NOMO-1 treated with DMSO at 0.1 percent for 48 hours (cell line): ENCODE results near the gene MPP3.
A peak's percentile ranks its signal among the peaks of the same experiment; 100 is the strongest.

Source experiments
- DNase-seq: peaks from one replicate; lab custom pipeline; 2025; ENCODE audit not compliant: unreplicated experiment; lab: John Stamatoyannopoulos, UW

The MPP3 gene

GRCh38 chr17:43774304-43775250 lies 58.4 kb downstream of the MPP3 start:
- DNase-seq = no peak

- DNase-seq = peak; percentile 97
These were observed 59.9 kb downstream of the MPP3 start for GRCh38 chr17:43772877-43773648.

GRCh38 chr17:43771463-43771862 lies 61.5 kb downstream of the MPP3 start:
- no peak for DNase-seq

- no peak for DNase-seq
These were observed 62.0 kb downstream of the MPP3 start for GRCh38 chr17:43770957-43771356.

GRCh38 chr17:43769859-43770258 lies 63.1 kb downstream of the MPP3 start:
- DNase-seq = no peak

- DNase-seq = no peak
These were observed 63.5 kb downstream of the MPP3 start for GRCh38 chr17:43769426-43769825.

GRCh38 chr17:43768943-43769342 lies 64.0 kb downstream of the MPP3 start:
- DNase-seq = no peak

GRCh38 chr17:43768382-43768781 lies 64.6 kb downstream of the MPP3 start:
- peak; percentile 97 for DNase-seq

- no peak for DNase-seq
These were observed 65.3 kb downstream of the MPP3 start for GRCh38 chr17:43767713-43768059.

- DNase-seq = peak; percentile 13
These were observed 65.8 kb downstream of the MPP3 start for GRCh38 chr17:43767053-43767712.

- DNase-seq = no peak
These were observed 66.4 kb downstream of the MPP3 start for GRCh38 chr17:43766413-43767052.

- DNase-seq = peak; percentile 78
These were observed 72.6 kb downstream of the MPP3 start for GRCh38 chr17:43760254-43760852.

GRCh38 chr17:43759836-43760235 lies 73.1 kb downstream of the MPP3 start:
- DNase-seq = no peak

GRCh38 chr17:43758497-43759174 lies 74.3 kb downstream of the MPP3 start, which contains the start of gene SOST:
TSS of gene SOST (minus strand) at chr17:43758791. CDS start at chr17:43758741, 50 bp downstream.
- no peak for DNase-seq

- no peak for DNase-seq
These were observed 74.9 kb downstream of the MPP3 start for GRCh38 chr17:43758086-43758485.

GRCh38 chr17:43757171-43757660 lies 75.7 kb downstream of the MPP3 start:
- DNase-seq = no peak

- DNase-seq = no peak
These were observed 76.7 kb downstream of the MPP3 start for GRCh38 chr17:43756201-43756600.

- DNase-seq = peak; percentile 1
These were observed 77.5 kb downstream of the MPP3 start for GRCh38 chr17:43755389-43755875.

- DNase-seq = no peak
These were observed 78.0 kb downstream of the MPP3 start for GRCh38 chr17:43754947-43755346.
